IMR-90 (cell line): ENCODE data around the gene NACC2. TPM values are rescaled to one million over a fixed set of nuclear protein-coding genes. Genes with fewer than 3 reads are reported as not detected.

ENCODE experiments used
- ATAC-seq: fragments of 200-7000 bp; cut with Tn5 transposase; 2 replicates; pipeline ENCODE4 v1.9.1; 2020; ENCODE audit warnings: low read depth, mild to moderate bottlenecking, moderate library complexity
- BruUV-seq: library from RNA; stranded (reverse); fragments of 400-500 nt; replicated peaks from 2 replicates; lab custom pipeline; 2021; lab: Mats Ljungman, UMichigan
- CTCF ChIA-PET: fragments of 300-600 bp; formaldehyde crosslinking; extraction: SDS; loops from one replicate; lab custom pipeline; 2021; ENCODE audit warnings: antibody characterized with exemption; lab: Yijun Ruan, JAX
- POLR2A ChIA-PET: fragments of 300-600 bp; sonication (Branson Sonifier 250); formaldehyde crosslinking; loops from one replicate; lab custom pipeline; 2022; ENCODE audit warnings: antibody characterized with exemption; ENCODE audit not compliant: unreplicated experiment; lab: Charles Lee
- DNase-seq: peaks from one replicate; pipeline ENCODE4 v3.0.0; 2013
- H2AFZ ChIP-seq: replicated peaks from 2 replicates; pipeline ENCODE3; 2013; ENCODE audit warnings: low read length, mild to moderate bottlenecking; ENCODE audit not compliant: poor library complexity
- H2AK5ac ChIP-seq: 2 replicates; pipeline ENCODE4 v1.6.1; 2013; ENCODE audit warnings: low read depth, low read length, inconsistent platforms
- H2AK9ac ChIP-seq: replicated peaks from 2 replicates; pipeline ENCODE3; 2013; ENCODE audit warnings: mild to moderate bottlenecking, low read depth, low read length, moderate library complexity; ENCODE audit not compliant: poor library complexity
- H2BK120ac ChIP-seq: 2 replicates; pipeline ENCODE4 v1.6.1; 2013; ENCODE audit warnings: low read depth, low read length, inconsistent platforms
- H2BK15ac ChIP-seq: 3 replicates; pipeline ENCODE4 v1.6.1; 2013; ENCODE audit warnings: low read depth, low read length, inconsistent platforms
- H2BK20ac ChIP-seq: 2 replicates; pipeline ENCODE4 v1.6.1; 2013; ENCODE audit warnings: low read depth, mild to moderate bottlenecking, inconsistent platforms, low read length, moderate library complexity
- H2BK5ac ChIP-seq: 2 replicates; pipeline ENCODE4 v1.6.1; 2013; ENCODE audit warnings: mild to moderate bottlenecking, low read depth, low read length, inconsistent platforms; ENCODE audit not compliant: poor library complexity, severe bottlenecking
- H3K14ac ChIP-seq: replicated peaks from 2 replicates; pipeline ENCODE4 v1.6.1; 2013; ENCODE audit warnings: low read depth, low read length, inconsistent platforms
- H3K18ac ChIP-seq: 2 replicates; pipeline ENCODE4 v1.6.1; 2013; ENCODE audit warnings: low read depth, low read length, control low read depth
- H3K23ac ChIP-seq: 2 replicates; pipeline ENCODE4 v1.6.1; 2013; ENCODE audit warnings: low read depth, low read length, inconsistent platforms
- H3K27ac ChIP-seq: 2 replicates; pipeline ENCODE4 v1.5.1; 2013; ENCODE audit warnings: mild to moderate bottlenecking, control low read depth, low read length; ENCODE audit not compliant: insufficient read depth
- H3K27me3 ChIP-seq: 2 replicates; pipeline ENCODE4 v1.6.1; 2013; ENCODE audit warnings: low read length; ENCODE audit not compliant: control insufficient read depth, insufficient read depth
- H3K36me3 ChIP-seq: 2 replicates; pipeline ENCODE4 v1.6.1; 2013; ENCODE audit warnings: low read length, mixed read lengths; ENCODE audit not compliant: control insufficient read depth, insufficient read depth
- H3K4ac ChIP-seq: 2 replicates; pipeline ENCODE4 v1.6.1; 2013; ENCODE audit warnings: low read depth, low read length, inconsistent platforms
- H3K4me1 ChIP-seq: 2 replicates; pipeline ENCODE4 v1.6.1; 2013; ENCODE audit warnings: low read length, mixed read lengths; ENCODE audit not compliant: control insufficient read depth, insufficient read depth
- H3K4me2 ChIP-seq: 2 replicates; pipeline ENCODE4 v1.6.1; 2013; ENCODE audit warnings: low read depth, mild to moderate bottlenecking, control low read depth, low read length, moderate library complexity
- H3K4me3 ChIP-seq: 2 replicates; pipeline ENCODE4 v1.5.1; 2013; ENCODE audit warnings: low read depth, mild to moderate bottlenecking, control low read depth, low read length, moderate library complexity; ENCODE audit not compliant: insufficient read depth
- H3K56ac ChIP-seq: 2 replicates; pipeline ENCODE4 v1.6.1; 2013; ENCODE audit warnings: low read length, inconsistent platforms; ENCODE audit not compliant: insufficient read depth; ENCODE audit errors: extremely low read depth
- H3K79me1 ChIP-seq, 2 experiments: 2 replicates each; pipeline ENCODE4 v1.6.1; 2013; ENCODE audit warnings: low read length in 2 of 2, inconsistent platforms in 1 of 2, low read depth in 1 of 2
- H3K9ac ChIP-seq: 2 replicates; pipeline ENCODE4 v1.6.1; 2013; ENCODE audit warnings: low read depth, low read length, control low read depth
- H3K9me1 ChIP-seq: 2 replicates; pipeline ENCODE4 v1.6.1; 2013; ENCODE audit warnings: low read length, inconsistent platforms; ENCODE audit not compliant: insufficient read depth
- H3K9me3 ChIP-seq: 2 replicates; pipeline ENCODE4 v1.6.1; 2013; ENCODE audit warnings: low read length; ENCODE audit not compliant: control insufficient read depth, insufficient read depth
- H4K20me1 ChIP-seq: 2 replicates; pipeline ENCODE4 v1.6.1; 2013; ENCODE audit warnings: low read length, inconsistent platforms; ENCODE audit not compliant: insufficient read depth
- H4K5ac ChIP-seq: 2 replicates; pipeline ENCODE4 v1.6.1; 2013; ENCODE audit warnings: mild to moderate bottlenecking, low read depth, low read length, control low read depth
- H4K8ac ChIP-seq, 2 experiments: 2 replicates each; pipeline ENCODE4 v1.6.1; 2013; ENCODE audit warnings: low read depth in 2 of 2, low read length in 2 of 2, control low read depth in 1 of 2, inconsistent platforms in 1 of 2
- H4K91ac ChIP-seq: 2 replicates; pipeline ENCODE4 v1.6.1; 2013; ENCODE audit warnings: low read depth, low read length, inconsistent platforms; ENCODE audit not compliant: insufficient read depth
- BHLHE40 ChIP-seq: fragments of 150-350 bp; IDR thresholded peaks from 2 replicates; pipeline ENCODE4 v1.6.1; 2016; ENCODE audit warnings: mild to moderate bottlenecking, low read depth, low read length
- CEBPB ChIP-seq: IDR thresholded peaks from 2 replicates; pipeline ENCODE4 v1.6.1; 2012; ENCODE audit warnings: low read depth, low read length, improper control_type of control experiment
- CHD1 ChIP-seq: IDR thresholded peaks from 2 replicates; pipeline ENCODE4 v1.6.1; 2012; ENCODE audit warnings: low read depth, low read length, improper control_type of control experiment
- CTCF ChIP-seq: conservative IDR thresholded peaks from 2 replicates; pipeline ENCODE4 v1.5.1; 2012; ENCODE audit warnings: mild to moderate bottlenecking, low read depth, low read length, improper control_type of control experiment
- ELK1 ChIP-seq: fragments of 150-350 bp; IDR thresholded peaks from 2 replicates; pipeline ENCODE4 v1.6.1; 2016; ENCODE audit warnings: low read depth, mild to moderate bottlenecking, low read length, moderate library complexity, borderline replicate concordance
- FOS ChIP-seq: fragments of 150-350 bp; IDR thresholded peaks from 2 replicates; pipeline ENCODE4 v1.6.1; 2016; ENCODE audit warnings: low read depth, low read length
- MXI1 ChIP-seq: IDR thresholded peaks from 2 replicates; pipeline ENCODE4 v1.6.1; 2012; ENCODE audit warnings: low read depth, mild to moderate bottlenecking, low read length, moderate library complexity, borderline replicate concordance
- NFE2L2 ChIP-seq: fragments of 150-350 bp; IDR thresholded peaks from 2 replicates; pipeline ENCODE4 v1.6.1; 2016; ENCODE audit warnings: low read depth, mild to moderate bottlenecking, low read length
- POLR2A ChIP-seq: IDR thresholded peaks from 2 replicates; pipeline ENCODE4 v1.6.1; 2012; ENCODE audit warnings: mild to moderate bottlenecking, low read depth, low read length
- RAD21 ChIP-seq: IDR thresholded peaks from 2 replicates; pipeline ENCODE4 v1.6.1; 2012; ENCODE audit warnings: low read length, improper control_type of control experiment
- RCOR1 ChIP-seq: IDR thresholded peaks from 2 replicates; pipeline ENCODE4 v1.6.1; 2012; ENCODE audit warnings: mild to moderate bottlenecking, low read length, improper control_type of control experiment; ENCODE audit not compliant: insufficient replicate concordance
- RFX5 ChIP-seq: IDR thresholded peaks from 2 replicates; pipeline ENCODE4 v1.8.0; 2012; ENCODE audit warnings: low read depth, mild to moderate bottlenecking, low read length, moderate library complexity
- SMC3 ChIP-seq: fragments of 150-350 bp; IDR thresholded peaks from 2 replicates; pipeline ENCODE4 v1.6.1; 2016; ENCODE audit warnings: low read depth, mild to moderate bottlenecking, antibody characterized with exemption, low read length, moderate library complexity
- WGBS, 2 experiments: methylation state at CpG; one replicate each; pipeline versions ENCODE4 v1.1.5 to v1.1.7; 2013; ENCODE audit warnings: missing lambda C conversion rate in 2 of 2; ENCODE audit not compliant: insufficient read length in 1 of 2; ENCODE audit errors: extremely low coverage in 2 of 2; 5-methylcytosine and 5-hydroxymethylcytosine counted together
- dilution Hi-C: fragments of 300-500 bp; cut with HindIII; formaldehyde crosslinking; loops from one replicate; pipeline ENCODE4 v1.14.3; 2018; ENCODE audit warnings: low sequenced_read_pairs; ENCODE audit not compliant: unreplicated experiment
- in situ Hi-C: fragments of 300-500 bp; cut with MboI; formaldehyde crosslinking; loops from 3 replicates; pipeline ENCODE4 v1.14.3; 2019; ENCODE audit warnings: low sequenced_read_pairs, inconsistent platforms, mixed read lengths
- intact Hi-C: fragments of 100-400 bp; cut with micrococcal nuclease; formaldehyde crosslinking; loops from 2 replicates; pipeline ENCODE4 v1.10.0; 2022
- polyA plus RNA-seq, 3 experiments: library from polyadenylated mRNA; depleted of rRNA; stranded (reverse); fragments of >200 nt; gene quantifications; 2 replicates each; pipeline ENCODE4 v1.2.3, GENCODE V29; 2012; ENCODE audit warnings: low replicate concordance in 1 of 3
- total RNA-seq: library from RNA; depleted of rRNA; stranded (reverse); fragments of >200 nt; gene quantifications from 2 replicates; pipeline ENCODE4 v1.2.3, GENCODE V29; 2012

The NACC2 gene
- total and polyA plus RNA-seq, 2 of the 4 experiments (the other 2 are of a cell fraction) = 7.9 to 19.0 TPM

- ATAC-seq (peak; percentile 36), DNase-seq (no peak)
- no peak overlapping the region for H3K9ac ChIP-seq
- in situ Hi-C loops (no loop called here), intact Hi-C loops (loop anchor here (1.0 kb wide), 1 partner anchor 151 kb away; no protein-coding TSS in a partner anchor), dilution Hi-C loops (no loop called here)
- POLR2A ChIA-PET = interaction anchor here (0.6 kb wide), 2 partner anchors 13 to 497 kb away, joined by 3 to 5 read pairs; no protein-coding TSS in a partner anchor
- BruUV-seq = no TSS peak
- H3K4me1 ChIP-seq = no peaks in the 10 kb centered on the region
- no peak for TF ChIP-seq RCOR1
- no peak for TF ChIP-seq CTCF
- TF ChIP-seq NFE2L2 = no peak
- no peak for TF ChIP-seq RFX5
- TF ChIP-seq MXI1 = no peak
- no peak for TF ChIP-seq FOS
- no peak for TF ChIP-seq BHLHE40
- no peak for TF ChIP-seq CEBPB
- no peak for TF ChIP-seq SMC3
- TF ChIP-seq POLR2A = no peak
- TF ChIP-seq ELK1 = no peak
- TF ChIP-seq CHD1 = no peak
- no peak for TF ChIP-seq RAD21
- no peak overlapping the region for H2AK9ac ChIP-seq
- H2AFZ ChIP-seq = peak overlapping the region; percentile 49
- no peak overlapping the region for H3K56ac ChIP-seq
- H3K4me2 ChIP-seq = no peak overlapping the region; the same call in 1 of the 2 replicates
- no peak overlapping the region for H3K18ac ChIP-seq
- no peak overlapping the region for H4K8ac ChIP-seq
- no peak overlapping the region for H3K27ac ChIP-seq
- peaks cover 87% of the 10 kb centered on the region for H3K27me3 ChIP-seq
- H3K4ac ChIP-seq = no peak overlapping the region
- no peaks in the 10 kb centered on the region for H3K9me1 ChIP-seq
- no peaks in the 10 kb centered on the region; the same call in 1 of the 2 replicates for H4K20me1 ChIP-seq
- WGBS, 2 experiments = 10% methylated on average over 6 of the region's 52 CpGs; no CpG with 5 or more reads in 1 of the 2 experiments
- H3K23ac ChIP-seq = no peak overlapping the region
- H3K36me3 ChIP-seq = no peaks in the 10 kb centered on the region
- no peak overlapping the region for H2BK5ac ChIP-seq
- no peak overlapping the region; the same call in 1 of the 2 replicates for H3K4me3 ChIP-seq
- H3K9me3 ChIP-seq = no peaks in the 10 kb centered on the region
- H2BK20ac ChIP-seq = no peak overlapping the region
- H3K14ac ChIP-seq = no peak overlapping the region
- H2AK5ac ChIP-seq = no peak overlapping the region
- H3K79me1 ChIP-seq = no peaks in the 10 kb centered on the region
- H4K91ac ChIP-seq = no peak overlapping the region
- H2BK120ac ChIP-seq = no peak overlapping the region
- H4K5ac ChIP-seq = no peak overlapping the region
- H2BK15ac ChIP-seq = no peak overlapping the region
- CTCF ChIA-PET = interaction anchor here (0.6 to 1.0 kb wide), 3 partner anchors 9 to 36 kb away, joined by 3 read pairs; no protein-coding TSS in a partner anchor
Observed at GRCh38 chr9:136132512-136133050, 37.5 kb upstream of the NACC2 start.
